Measurements from ENCODE around the gene RASSF5.

The RASSF5 gene

DNA sequence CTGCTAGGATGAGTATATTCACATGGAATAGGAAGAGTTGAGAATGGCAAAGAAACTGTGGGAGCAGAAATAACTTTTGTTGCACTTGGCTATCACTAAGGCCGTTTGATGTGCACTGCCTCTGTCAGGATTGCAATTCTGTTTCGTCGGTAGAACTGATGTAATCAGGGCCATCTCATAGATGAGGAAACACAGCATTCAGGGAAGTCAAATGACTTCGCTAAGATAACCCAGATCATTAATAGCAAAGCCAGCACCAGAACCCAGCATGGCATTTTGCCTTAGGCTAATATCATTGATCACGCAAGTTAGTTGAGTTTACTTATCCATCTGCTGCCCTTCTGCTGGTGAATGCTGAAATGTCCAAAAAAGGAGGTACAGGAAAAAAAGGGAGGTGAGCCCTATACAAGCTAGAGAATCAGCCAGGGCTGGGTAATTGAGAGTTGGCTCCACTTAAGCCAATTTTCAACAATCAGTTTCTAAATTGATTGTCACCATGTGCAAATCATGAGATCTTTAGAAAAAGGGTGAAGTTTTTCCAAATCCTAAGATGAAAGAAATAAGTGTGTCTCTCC lies 7.6 kb downstream of the RASSF5 start:
- no peak overlapping the region for H3K4me3 ChIP-seq (ENCODE audit: low read depth, low read length)
- TF ChIP-seq, protein P1, sequence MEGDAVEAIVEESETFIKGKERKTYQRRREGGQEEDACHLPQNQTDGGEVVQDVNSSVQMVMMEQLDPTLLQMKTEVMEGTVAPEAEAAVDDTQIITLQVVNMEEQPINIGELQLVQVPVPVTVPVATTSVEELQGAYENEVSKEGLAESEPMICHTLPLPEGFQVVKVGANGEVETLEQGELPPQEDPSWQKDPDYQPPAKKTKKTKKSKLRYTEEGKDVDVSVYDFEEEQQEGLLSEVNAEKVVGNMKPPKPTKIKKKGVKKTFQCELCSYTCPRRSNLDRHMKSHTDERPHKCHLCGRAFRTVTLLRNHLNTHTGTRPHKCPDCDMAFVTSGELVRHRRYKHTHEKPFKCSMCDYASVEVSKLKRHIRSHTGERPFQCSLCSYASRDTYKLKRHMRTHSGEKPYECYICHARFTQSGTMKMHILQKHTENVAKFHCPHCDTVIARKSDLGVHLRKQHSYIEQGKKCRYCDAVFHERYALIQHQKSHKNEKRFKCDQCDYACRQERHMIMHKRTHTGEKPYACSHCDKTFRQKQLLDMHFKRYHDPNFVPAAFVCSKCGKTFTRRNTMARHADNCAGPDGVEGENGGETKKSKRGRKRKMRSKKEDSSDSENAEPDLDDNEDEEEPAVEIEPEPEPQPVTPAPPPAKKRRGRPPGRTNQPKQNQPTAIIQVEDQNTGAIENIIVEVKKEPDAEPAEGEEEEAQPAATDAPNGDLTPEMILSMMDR (IDR thresholded peaks at IDR 0.05; ENCODE audit: low read depth, low read length), result no peak

DNA sequence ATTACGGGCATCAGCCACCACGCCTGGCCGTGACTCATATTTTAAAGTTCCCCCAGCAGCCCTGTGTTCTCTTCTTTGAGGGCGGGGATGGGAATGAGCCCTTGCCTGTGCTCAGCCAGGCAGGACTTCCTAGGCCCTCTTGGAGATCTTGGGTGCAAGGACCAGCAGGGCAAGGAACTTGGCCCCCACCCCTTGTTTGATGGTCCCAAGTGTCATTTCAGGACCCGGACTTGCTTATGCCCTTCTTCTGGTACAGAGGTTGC lies 9.3 kb downstream of the RASSF5 start:
- TF ChIP-seq, protein P1 (IDR thresholded peaks at IDR 0.05; ENCODE audit: low read depth, low read length), result no peak

DNA sequence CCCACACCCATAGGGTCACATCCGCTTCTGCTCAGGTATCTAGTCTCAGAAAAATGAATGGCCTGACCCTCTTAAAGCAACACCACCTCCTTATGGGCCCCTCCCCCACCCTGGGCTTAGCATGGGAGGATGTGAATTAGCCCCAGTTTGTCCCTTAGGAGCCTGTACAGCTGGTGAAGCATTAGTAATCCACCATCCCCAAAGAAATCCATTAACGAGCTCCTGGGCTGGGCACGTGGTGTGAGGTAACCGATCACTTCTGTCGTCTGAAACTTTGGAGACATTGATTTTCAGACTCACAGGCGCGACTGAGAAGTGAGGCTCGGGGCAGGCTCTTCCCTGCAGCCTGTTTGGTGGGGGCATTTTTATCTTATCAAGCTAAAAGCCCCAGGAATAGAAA lies 10.5 kb downstream of the RASSF5 start:
- TF ChIP-seq, protein P1 (IDR thresholded peaks at IDR 0.05; ENCODE audit: low read depth, low read length), result no peak
- no peak overlapping the region for H3K4me3 ChIP-seq (ENCODE audit: low read depth, low read length)

More for the DNA sequence above, 9.3 kb downstream of the RASSF5 start:
- no peak overlapping the region for H3K4me3 ChIP-seq (ENCODE audit: low read depth, low read length)

DNA sequence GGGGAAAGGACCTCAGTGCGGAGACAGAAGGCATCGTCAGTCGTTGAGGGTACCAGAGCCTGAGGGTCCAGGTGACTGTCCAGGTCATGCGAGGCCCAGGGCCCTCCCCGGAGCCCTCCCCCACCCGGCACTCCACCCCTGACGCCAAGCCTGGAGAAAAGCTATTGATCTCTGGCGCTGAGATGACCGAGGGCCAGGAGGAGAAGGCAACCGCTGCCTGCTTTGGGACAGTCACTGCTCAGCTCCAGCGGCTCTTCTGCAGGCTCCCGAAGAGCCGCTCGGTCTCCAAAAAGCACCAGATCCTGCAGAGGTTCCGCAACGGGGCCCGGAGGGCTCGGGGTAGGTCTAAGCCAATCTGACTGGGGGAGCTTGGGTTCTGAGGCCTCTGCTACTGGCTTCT lies 10.9 kb downstream of the RASSF5 start:
- no peak overlapping the region for H3K4me3 ChIP-seq (ENCODE audit: low read depth, low read length)
- TF ChIP-seq, protein P1 (IDR thresholded peaks at IDR 0.05; ENCODE audit: low read depth, low read length), result no peak

DNA sequence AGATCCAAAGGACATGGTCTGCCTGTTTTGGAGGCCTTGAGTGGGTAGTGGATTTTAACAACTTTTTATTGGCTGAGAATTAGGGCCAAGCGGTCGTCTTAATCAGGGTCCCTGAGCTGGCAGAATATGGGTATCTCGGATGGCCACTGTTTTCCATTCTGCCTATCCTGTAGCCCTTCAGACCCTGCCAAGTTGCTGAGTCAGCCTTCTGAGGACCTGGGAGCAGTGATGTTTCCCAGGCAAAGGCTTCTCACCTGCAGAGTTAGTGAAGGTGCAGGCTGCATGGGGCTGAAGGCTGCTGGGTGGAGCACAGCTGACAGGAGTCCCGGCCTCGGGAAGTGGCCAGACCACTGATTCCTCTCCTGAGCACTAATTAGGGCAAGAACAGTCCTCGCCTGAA lies 11.4 kb downstream of the RASSF5 start:
- TF ChIP-seq, protein P1 (IDR thresholded peaks at IDR 0.05; ENCODE audit: low read depth, low read length), result no peak
- H3K4me3 ChIP-seq (ENCODE audit: low read depth, low read length), result no peak overlapping the region

DNA sequence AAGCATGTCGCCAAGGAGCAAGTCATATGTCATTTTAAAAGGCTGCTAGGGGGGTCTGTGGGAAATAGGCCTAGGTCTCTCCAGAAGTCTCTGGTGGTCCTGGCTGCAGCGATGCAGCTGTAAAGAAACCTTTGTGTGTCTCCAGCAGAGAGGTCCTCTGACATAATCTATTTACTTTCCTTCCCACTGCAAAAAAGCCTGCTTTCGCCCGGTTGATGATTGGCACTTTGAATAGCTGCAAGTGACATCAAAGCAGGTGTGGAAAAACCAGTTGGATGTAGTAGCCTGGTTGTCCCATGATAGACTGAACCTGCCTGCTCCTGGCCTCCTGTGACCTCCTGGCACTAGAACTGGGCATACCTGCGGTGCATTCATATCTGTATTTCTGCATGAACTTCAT lies 13.8 kb downstream of the RASSF5 start:
- no peak overlapping the region for H3K4me3 ChIP-seq (ENCODE audit: low read depth, low read length)
- TF ChIP-seq, protein P1 (IDR thresholded peaks at IDR 0.05; ENCODE audit: low read depth, low read length), result no peak

DNA sequence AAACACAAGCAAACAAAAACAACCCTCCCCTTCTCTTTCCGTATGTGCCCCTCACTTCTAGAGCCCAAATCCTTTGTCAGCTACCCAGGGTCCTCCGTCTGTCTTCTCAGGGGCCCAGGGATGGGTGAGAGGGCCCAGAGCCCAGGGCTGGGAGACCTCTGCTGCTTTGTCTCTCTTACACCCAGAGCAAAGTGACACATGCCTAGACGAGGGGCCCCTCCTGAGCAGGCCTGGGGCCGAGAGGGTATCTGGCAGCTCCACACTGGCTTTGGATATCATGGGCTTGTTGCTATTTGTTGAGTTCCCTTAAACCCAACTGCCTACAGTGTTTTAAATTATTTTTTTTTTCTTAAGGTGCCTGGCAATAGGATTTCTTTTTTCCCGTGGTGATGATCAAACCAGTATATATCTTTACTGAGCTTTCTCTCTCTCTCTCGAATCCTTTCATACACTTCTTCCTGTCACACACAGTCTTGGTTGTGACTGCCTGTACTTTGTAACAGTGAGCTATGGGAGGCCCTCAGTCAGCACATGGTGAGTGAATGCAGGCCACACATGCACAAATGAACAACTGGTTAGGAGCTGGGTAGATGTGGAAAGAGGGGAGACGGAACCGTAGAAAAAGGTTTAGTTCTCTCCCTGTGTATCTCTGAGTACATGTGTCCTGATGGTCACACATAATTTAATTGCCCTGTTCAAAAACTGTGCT lies 14.5 kb downstream of the RASSF5 start:
- H3K4me3 ChIP-seq (ENCODE audit: low read depth, low read length), result no peak overlapping the region
- TF ChIP-seq, protein P1 (IDR thresholded peaks at IDR 0.05; ENCODE audit: low read depth, low read length), result no peak

All from WI38 (cell line).